Measurements from ENCODE around the gene NEURL1B.

DNA sequence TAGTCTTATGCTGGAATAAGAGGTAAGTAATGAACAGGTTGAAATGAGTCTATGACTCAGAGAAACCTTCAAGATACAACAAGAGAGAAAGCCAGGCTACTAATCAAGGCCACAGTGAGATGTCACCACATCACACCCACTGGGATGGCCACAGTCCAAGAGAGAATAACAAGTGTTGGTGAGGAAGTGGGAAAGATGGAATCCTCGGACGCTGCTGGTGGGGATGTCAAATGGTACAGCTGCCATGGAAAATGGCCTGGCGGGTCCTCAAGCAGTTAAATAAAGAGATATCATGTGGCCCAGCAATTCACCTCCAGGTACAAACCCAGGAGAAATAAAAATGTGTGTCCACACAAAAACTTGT is 41.9 kb upstream of the NEURL1B start:
- TF ChIP-seq ATF2 (IDR thresholded peaks at IDR 0.05; ENCODE audit: low read length) (no peak), ZNF24 (IDR thresholded peaks at IDR 0.05) (no peak), POLR2A (IDR thresholded peaks at IDR 0.05; ENCODE audit: low read depth, low read length) (no peak), CEBPB (IDR thresholded peaks at IDR 0.05; ENCODE audit: borderline replicate concordance in 1 of 2, low read depth in 2 of 2, low read length in 2 of 2) (no peak), HDAC6 (IDR thresholded peaks at IDR 0.05; ENCODE audit: unreplicated experiment) (no peak), EP300 (IDR thresholded peaks at IDR 0.05; ENCODE audit: borderline replicate concordance in 1 of 2, control insufficient read depth in 1 of 2, low read depth in 2 of 2, low read length in 2 of 2) (no peak)
- TF ChIP-seq, protein P1, sequence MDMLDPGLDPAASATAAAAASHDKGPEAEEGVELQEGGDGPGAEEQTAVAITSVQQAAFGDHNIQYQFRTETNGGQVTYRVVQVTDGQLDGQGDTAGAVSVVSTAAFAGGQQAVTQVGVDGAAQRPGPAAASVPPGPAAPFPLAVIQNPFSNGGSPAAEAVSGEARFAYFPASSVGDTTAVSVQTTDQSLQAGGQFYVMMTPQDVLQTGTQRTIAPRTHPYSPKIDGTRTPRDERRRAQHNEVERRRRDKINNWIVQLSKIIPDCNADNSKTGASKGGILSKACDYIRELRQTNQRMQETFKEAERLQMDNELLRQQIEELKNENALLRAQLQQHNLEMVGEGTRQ (IDR thresholded peaks at IDR 0.05; ENCODE audit: borderline replicate concordance, low read depth, low read length): no peak
- TF ChIP-seq, protein P2, sequence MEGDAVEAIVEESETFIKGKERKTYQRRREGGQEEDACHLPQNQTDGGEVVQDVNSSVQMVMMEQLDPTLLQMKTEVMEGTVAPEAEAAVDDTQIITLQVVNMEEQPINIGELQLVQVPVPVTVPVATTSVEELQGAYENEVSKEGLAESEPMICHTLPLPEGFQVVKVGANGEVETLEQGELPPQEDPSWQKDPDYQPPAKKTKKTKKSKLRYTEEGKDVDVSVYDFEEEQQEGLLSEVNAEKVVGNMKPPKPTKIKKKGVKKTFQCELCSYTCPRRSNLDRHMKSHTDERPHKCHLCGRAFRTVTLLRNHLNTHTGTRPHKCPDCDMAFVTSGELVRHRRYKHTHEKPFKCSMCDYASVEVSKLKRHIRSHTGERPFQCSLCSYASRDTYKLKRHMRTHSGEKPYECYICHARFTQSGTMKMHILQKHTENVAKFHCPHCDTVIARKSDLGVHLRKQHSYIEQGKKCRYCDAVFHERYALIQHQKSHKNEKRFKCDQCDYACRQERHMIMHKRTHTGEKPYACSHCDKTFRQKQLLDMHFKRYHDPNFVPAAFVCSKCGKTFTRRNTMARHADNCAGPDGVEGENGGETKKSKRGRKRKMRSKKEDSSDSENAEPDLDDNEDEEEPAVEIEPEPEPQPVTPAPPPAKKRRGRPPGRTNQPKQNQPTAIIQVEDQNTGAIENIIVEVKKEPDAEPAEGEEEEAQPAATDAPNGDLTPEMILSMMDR (IDR thresholded peaks at IDR 0.05 in 2 of 3, conservative IDR thresholded peaks at IDR 0.05 in 1 of 3; ENCODE audit: control insufficient read depth in 2 of 3, extremely low read depth in 1 of 3, insufficient read depth in 1 of 3, low read depth in 3 of 3, low read length in 3 of 3): no peak
